ENCODE results near the gene GNPTAB. TPM values are rescaled to one million over a fixed set of nuclear protein-coding genes. Genes with fewer than 3 reads are reported as not detected.

Gene GNPTAB
- total RNA-seq, 1 donor from 2014 or later = 25.0 TPM

DNA sequence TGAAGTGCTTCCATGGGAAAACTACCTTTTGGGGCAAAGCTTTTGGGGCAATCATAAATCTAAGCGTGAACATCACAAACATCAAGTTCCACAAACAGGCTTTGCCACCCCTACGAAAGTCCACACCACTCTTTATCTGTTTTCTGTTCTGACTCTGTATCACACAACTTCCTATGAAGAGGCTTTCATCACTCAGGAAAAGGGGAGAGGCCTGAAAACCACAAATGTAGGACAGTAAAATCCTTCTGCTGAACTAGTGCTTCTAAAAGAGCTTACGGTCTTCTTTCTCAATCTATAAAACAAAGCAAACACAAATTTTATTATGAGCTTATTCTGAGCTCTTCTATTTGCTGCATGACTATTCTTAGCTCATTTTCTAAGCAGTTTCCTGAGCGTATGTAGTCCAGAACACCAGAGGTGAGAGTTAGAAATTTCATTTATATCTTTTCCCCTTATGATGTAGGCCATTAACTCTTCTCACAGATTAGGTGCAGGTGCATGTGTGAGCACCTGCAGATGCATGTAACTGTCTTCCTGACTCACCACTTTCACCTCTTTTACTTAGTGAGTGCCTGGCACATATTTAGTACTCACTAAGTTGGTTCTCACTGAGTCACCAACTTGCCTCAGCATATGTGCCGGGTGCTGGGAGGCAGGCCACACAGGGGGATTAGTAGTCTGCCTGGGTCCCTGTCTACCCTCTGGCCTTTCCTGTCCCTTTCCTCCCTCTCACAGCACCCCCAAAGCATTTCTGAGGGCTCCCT lies 58.6 kb downstream of the GNPTAB start:
- no peak for DNase-seq (ENCODE audit: low read depth in 2 of 2)

- no peak for DNase-seq (ENCODE audit: low read depth in 2 of 2)
Measured at GRCh38 chr12:101769865-101770264, 60.9 kb downstream of the GNPTAB start.

DNA sequence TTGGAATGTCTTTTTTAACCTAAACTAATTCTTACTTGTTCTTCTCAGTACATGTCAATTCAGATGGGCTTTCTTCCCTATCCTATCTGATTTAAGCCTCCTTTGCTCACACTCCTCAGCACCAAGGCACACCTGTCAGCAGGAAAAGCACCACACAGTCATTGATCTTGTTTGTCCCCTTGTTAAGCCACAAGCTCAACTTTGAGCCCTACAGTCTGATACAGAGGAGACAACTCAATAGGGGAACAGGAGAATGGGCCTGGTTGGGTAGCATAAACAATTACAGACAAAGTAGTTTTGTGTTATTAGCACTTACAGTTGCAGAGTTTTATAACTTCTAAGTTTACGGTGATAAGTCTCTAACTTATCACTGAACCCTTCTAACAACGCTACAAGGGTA lies 62.0 kb downstream of the GNPTAB start:
- DNase-seq (ENCODE audit: low read depth in 2 of 2) = no peak

- DNase-seq (ENCODE audit: low read depth in 2 of 2) = no peak
Measured at GRCh38 chr12:101767537-101767936, 63.2 kb downstream of the GNPTAB start.

DNA sequence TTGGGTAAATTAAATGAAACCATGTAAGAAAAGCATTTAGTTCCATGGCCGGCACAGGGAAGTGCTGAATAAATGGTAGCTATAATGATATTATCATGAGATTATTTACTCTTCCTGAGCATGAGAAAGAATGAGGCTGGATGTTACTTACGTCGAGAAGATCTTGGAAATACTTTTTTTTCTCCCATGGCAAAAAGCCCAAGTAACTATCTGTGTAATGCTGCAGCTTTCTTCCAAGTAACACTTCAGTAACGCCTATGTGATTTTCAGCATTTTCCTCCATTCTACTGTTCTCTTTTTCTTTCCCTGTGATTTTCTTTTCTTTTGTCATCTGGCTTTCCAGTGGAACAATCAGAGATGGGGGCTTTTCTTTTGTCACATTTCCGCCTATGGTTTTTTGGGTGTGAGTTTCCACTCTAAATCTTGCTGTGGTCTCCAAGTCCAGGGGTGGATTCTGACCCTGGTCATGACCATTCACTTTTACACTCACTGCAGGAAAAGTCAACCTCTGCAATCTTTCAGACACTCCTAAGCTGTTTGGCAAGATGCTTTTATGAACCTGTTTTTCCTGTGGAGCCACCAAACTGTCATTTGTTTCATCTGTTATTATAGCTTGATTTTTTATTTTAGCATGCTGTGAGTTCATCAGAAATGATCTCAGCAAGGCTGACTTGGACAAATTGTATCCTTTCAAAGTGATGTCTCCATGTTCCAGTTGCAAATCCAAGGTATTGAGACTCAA lies 66.5 kb downstream of the GNPTAB start:
- DNase-seq (ENCODE audit: low read depth in 2 of 2) = no peak

- no peak for DNase-seq (ENCODE audit: low read depth in 2 of 2)
Measured at GRCh38 chr12:101763246-101763931, 67.4 kb downstream of the GNPTAB start.

DNA sequence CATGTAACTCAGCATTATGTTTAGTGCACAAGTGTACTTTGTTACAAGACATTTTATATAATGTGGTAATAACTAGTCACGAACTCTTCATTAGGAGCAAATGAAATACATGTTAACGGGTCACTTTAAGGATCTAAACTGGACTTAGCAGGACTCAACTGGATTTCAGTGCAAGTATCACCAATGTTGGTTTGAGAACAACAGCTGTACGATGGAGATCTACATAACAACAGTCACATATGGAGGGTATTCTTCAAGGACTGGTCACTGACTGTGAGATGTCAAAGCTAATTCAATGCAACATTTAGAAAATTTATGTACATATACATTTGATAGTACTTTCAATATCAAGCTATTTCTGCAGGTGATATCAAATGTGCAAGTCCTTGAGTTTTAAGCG lies 69.0 kb downstream of the GNPTAB start:
- no peak for DNase-seq (ENCODE audit: low read depth in 2 of 2)

DNA sequence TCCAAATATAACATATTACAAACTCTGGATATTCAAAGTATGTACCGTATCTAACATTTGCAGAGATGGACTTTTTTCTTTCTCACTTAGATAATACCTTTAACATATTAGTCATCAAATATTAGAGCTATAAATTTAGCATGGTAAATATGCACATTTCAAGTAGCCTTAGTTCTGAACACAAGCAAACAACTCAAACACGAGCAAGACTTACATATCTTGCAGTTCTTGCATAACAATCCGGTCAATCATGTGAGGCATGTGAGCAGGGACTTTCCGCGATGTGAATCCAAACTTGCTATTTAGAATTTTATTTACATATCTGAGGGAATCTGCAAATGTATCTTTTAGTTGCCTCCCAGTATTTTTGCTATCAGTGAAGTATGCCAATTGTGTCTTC lies 69.4 kb downstream of the GNPTAB start:
- no peak for DNase-seq (ENCODE audit: low read depth in 2 of 2)

- DNase-seq (ENCODE audit: low read depth in 2 of 2) = peak; percentile 57 to 62
Measured at GRCh38 chr12:101759396-101760047, 71.2 kb downstream of the GNPTAB start.

DNA sequence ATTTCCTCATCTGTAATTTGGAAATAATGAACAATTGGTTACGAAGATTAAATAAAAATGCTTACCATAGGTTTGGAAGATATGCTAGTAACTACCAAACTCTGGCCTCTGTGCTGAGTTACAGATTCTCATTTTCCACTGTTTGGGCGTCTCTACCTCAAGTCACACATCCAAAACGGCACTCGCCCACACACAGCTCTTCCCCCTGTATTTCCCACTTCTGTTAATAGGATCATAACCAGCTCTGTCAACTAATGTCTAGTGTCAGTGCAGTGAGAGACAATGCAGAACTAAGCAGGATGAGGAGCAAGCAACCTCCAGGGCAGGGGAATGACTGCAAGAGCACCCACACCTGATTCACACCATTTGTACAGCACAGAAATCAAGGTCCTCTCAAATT lies 80.6 kb downstream of the GNPTAB start:
- no peak for DNase-seq (ENCODE audit: low read depth in 2 of 2)

DNA sequence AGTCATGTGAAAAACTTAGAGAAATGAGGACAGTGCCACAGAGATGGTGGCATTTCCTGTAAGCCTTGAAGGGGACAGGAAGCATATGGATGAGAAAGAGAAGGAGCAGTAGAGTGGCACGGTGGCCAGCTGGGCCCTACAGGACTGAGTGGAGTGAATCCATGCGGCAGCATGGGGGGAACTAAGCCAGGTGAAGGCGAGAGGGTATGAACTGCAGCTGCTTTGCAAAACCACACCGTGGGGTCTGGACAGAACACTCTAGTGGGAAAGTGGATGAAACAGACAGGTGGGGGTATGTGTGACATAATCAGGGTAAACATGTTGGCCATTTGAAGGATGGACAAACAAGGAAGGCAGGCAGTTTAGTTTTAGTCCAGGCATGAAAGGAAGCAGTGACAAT lies 81.1 kb downstream of the GNPTAB start:
- no peak for DNase-seq (ENCODE audit: low read depth in 2 of 2)

GRCh38 chr12:101748907-101749306 lies 81.9 kb downstream of the GNPTAB start:
- no peak for DNase-seq (ENCODE audit: low read depth in 2 of 2)

- no peak for DNase-seq (ENCODE audit: low read depth in 2 of 2)
Measured at GRCh38 chr12:101747697-101748096, 83.1 kb downstream of the GNPTAB start.

GRCh38 chr12:101746661-101747060 lies 84.1 kb downstream of the GNPTAB start:
- DNase-seq (ENCODE audit: low read depth in 2 of 2) = no peak

DNA sequence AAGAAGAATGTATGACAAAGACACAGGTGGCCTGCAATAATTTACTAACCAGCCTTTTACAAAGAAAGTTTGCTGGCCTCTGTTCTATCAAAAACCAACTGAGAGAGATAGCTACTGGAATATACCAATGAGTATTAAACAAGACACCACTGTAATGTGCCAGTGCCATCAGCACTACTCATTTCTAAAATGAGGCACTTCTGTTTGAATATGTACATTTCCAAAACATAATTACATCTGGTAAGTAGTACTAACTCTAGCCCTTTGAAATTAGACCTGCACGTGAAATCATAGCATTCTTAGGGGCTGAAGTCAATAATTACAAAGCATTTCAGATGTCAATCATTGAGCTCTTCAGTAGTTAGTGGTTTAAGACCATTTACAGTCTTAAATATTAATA lies 84.6 kb downstream of the GNPTAB start:
- DNase-seq (ENCODE audit: low read depth in 2 of 2) = no peak

DNA sequence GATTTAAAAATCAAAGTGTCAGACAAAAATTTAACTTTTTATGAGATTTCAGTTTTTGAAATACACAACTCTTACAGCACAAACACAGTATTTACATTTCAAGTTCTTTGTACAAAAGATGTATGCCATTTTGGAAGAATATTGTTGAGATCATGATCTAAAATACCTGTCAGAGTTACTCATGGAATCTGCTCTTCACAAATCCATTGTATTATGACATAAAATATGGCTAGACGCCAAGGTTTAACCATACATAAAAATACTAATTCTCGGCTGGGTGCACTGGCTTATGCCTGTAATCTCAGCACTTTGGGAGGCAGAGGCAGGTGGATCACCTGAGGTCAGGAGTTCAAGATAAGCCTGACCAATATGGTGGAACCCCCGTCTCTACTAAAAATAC lies 85.3 kb downstream of the GNPTAB start:
- peak; percentile 12 to 70 for DNase-seq (ENCODE audit: low read depth in 2 of 2)

GRCh38 chr12:101743724-101744472 lies 86.9 kb downstream of the GNPTAB start:
- DNase-seq (ENCODE audit: low read depth in 2 of 2) = no peak

DNA sequence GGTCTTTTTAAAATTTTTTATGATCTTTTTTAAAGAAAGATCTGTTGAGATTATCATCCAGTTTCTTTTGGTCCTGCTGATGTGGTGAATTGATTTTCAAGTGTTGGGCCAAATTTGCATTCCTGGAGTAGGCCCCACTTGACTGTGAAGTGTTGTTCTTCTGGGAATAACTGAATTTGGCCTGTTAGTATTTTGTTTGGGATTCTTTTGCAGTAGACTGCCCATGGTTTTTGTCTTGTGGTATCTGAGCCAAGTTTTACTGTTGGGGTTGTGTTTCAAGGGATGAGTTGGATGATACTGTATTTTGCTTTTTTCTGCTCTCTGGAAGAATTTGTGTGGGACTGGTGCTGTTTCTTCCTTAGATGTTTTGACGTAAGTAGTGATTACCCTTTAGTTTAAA lies 87.5 kb downstream of the GNPTAB start:
- DNase-seq (ENCODE audit: low read depth in 2 of 2) = no peak

DNA sequence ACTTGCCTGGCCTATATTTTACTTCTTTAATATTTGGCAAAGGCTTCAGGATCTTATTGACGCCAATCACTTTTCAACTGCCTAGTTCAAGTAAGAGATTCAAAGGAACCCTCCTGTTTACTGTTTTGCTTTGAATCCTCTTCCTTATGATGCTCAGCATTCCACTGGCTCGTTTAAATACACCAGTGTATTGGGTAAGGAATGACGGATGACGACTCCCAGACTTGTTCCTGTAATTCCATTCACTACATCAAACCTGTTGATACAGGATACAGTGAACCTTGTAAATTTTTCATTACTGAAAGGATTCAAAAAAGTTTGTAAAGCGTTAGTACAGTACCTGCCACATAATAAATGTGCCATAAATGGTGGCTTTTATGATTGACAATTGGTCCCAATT lies 89.8 kb downstream of the GNPTAB start:
- no peak for DNase-seq (ENCODE audit: low read depth in 2 of 2)

GRCh38 chr12:101740566-101740965 lies 90.2 kb downstream of the GNPTAB start:
- DNase-seq (ENCODE audit: low read depth in 2 of 2) = no peak

All from lung microvascular endothelial cell (primary cell).